WERI-Rb-1 (cell line): ENCODE results near the gene FOXJ1.

Source experiments
- DNase-seq: peaks from one replicate; pipeline ENCODE4 v3.0.0-alpha.2; 2020
- H3K27ac ChIP-seq: fragments of 250-450 bp; sonication (Bioruptor Pico); 2 replicates; pipeline ENCODE4 v1.5.1; 2020; ENCODE audit warnings: mild to moderate bottlenecking, moderate library complexity
- H3K27me3 ChIP-seq: fragments of 250-450 bp; sonication (Bioruptor Pico); 2 replicates; pipeline ENCODE4 v1.5.1; 2021; ENCODE audit warnings: mild to moderate bottlenecking, low read depth, moderate library complexity; ENCODE audit not compliant: insufficient read depth, severe bottlenecking
- H3K36me3 ChIP-seq: fragments of 250-450 bp; sonication (Bioruptor Pico); 2 replicates; pipeline ENCODE4 v1.5.1; 2020; ENCODE audit warnings: mild to moderate bottlenecking, moderate library complexity
- H3K4me3 ChIP-seq: 2 replicates; pipeline ENCODE4 v1.5.1; 2011; ENCODE audit warnings: low read depth, mild to moderate bottlenecking, control low read depth, low read length
- H3K9me3 ChIP-seq: fragments of 250-450 bp; sonication (Bioruptor Pico); 2 replicates; pipeline ENCODE4 v1.5.1; 2021; ENCODE audit warnings: mild to moderate bottlenecking, moderate library complexity; ENCODE audit not compliant: severe bottlenecking
- CTCF ChIP-seq: IDR thresholded peaks from 2 replicates; pipeline ENCODE4 v1.5.1; 2011; ENCODE audit warnings: low read depth, mild to moderate bottlenecking, control low read depth, inconsistent platforms, low read length

The FOXJ1 gene

DNA sequence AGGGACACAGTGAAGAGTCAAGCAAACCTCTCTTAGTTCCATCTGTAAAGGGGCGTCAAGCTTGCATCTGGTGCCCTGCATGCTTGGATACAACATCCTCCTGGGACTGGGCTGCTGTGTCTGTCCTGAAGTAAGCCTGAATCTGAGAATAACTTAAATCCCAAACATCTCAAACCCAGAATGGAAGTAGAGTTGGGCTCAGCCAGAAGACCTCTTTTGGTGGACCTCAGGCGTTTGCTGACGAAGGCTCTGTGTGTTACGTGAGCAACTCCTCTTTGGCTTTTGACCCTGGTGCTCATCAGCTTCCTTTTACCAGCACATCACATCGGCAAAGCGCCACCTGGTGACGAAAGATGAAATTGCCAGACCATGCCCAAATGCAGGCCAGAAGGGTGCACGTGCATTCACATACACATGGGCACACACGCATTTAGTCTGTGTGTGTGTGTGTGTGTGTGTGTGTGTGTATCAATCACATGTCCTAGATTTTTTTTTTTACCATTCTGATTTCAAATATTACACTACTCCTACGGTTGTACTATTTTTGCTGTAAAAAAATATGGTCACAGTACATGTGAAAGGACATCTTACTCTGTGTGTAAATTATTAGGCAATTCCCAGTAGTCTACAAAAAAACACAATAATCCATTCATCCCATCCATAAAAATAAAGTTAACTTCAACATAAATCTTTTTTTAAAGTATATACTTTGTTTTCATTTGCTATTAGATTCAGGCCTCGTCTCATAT lies 41.1 kb upstream of the FOXJ1 start:
- H3K9me3 ChIP-seq: no peaks in the 10 kb centered on the region
- DNase-seq: peak; percentile 95
- no peak overlapping the region for H3K4me3 ChIP-seq
- no peak overlapping the region for H3K27ac ChIP-seq
- no peaks in the 10 kb centered on the region for H3K27me3 ChIP-seq
- TF ChIP-seq CTCF: peak; percentile 98
- no peaks in the 10 kb centered on the region; the same call in 1 of the 2 replicates for H3K36me3 ChIP-seq

GRCh38 chr17:76179496-76180467 lies 38.7 kb upstream of the FOXJ1 start:
- Histone ChIP-seq H3K27ac (no peak overlapping the region), H3K9me3 (no peaks in the 10 kb centered on the region), H3K27me3 (no peaks in the 10 kb centered on the region), H3K36me3 (no peaks in the 10 kb centered on the region; the same call in 1 of the 2 replicates), H3K4me3 (no peak overlapping the region)
- no peak for DNase-seq
- no peak for TF ChIP-seq CTCF

DNA sequence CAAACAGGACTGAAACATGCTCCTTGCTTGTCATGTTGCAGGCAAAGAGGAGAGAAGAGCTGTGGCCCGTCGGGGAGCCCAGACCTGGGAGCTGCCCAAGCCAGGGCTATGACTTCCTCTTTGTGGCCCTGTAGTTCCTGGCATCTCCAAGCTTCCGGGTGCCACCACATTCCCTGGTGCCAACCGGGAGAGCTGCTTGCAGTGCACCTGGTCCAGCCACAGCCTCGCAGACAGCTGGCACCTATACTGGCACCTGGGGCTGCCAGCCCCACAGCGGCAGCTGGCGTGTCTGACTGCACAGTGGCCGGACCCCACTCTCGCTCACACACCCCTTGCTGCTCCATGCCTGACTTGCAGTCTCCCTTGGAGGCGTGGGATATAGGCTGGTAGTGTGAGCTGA lies 37.1 kb upstream of the FOXJ1 start:
- no peak for DNase-seq
- no peak for TF ChIP-seq CTCF
- H3K9me3 ChIP-seq: no peaks in the 10 kb centered on the region
- H3K27me3 ChIP-seq: no peaks in the 10 kb centered on the region
- H3K27ac ChIP-seq: no peak overlapping the region
- no peaks in the 10 kb centered on the region; the same call in 1 of the 2 replicates for H3K36me3 ChIP-seq
- no peak overlapping the region for H3K4me3 ChIP-seq

GRCh38 chr17:76176701-76177574 lies 35.9 kb upstream of the FOXJ1 start:
- H3K36me3 ChIP-seq: no peaks in the 10 kb centered on the region; the same call in 1 of the 2 replicates
- H3K27ac ChIP-seq: no peak overlapping the region
- no peaks in the 10 kb centered on the region for H3K27me3 ChIP-seq
- no peaks in the 10 kb centered on the region for H3K9me3 ChIP-seq
- no peak overlapping the region for H3K4me3 ChIP-seq
- TF ChIP-seq CTCF: no peak
- DNase-seq: no peak

DNA sequence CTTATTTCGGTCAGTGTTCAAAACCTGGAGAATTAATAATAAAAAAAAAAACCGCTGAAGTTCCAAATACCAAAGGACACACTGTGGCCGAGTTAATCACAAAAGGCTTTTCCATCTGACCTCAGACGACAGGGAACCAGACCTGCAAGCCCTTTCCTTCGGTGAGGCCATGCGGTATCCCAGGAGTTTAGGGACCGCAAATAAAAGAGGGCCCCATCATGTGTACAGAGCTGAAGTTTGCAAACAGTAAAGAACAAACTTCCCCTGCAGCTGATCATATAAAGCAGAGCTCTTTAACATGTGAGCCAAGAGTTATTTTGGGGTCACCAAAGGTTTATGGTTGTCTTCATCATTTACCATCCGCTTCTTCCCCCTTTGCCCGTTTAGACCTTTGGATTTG lies 33.0 kb upstream of the FOXJ1 start:
- no peak overlapping the region for H3K4me3 ChIP-seq
- H3K27me3 ChIP-seq: no peaks in the 10 kb centered on the region

More for the DNA sequence above, 33.0 kb upstream of the FOXJ1 start:
- TF ChIP-seq CTCF: no peak
- DNase-seq: no peak
- Histone ChIP-seq H3K9me3 (no peaks in the 10 kb centered on the region), H3K27ac (no peak overlapping the region), H3K36me3 (no peaks in the 10 kb centered on the region)
